A673 (cell line): ENCODE measurements around the gene GSG1. TPM values are rescaled to one million over a fixed set of nuclear protein-coding genes. Genes with fewer than 3 reads are reported as not detected.
A peak's percentile ranks its signal among the peaks of the same experiment; 100 is the strongest.

Source experiments
- BruUV-seq: library from RNA; stranded (reverse); fragments of 400-500 nt; replicated peaks from 2 replicates; lab custom pipeline; 2021; lab: Mats Ljungman, UMichigan
- CTCF ChIA-PET: fragments of 300-600 bp; sonication (Branson Sonifier 250); formaldehyde crosslinking; loops from one replicate; lab custom pipeline; 2022; ENCODE audit warnings: antibody characterized with exemption; lab: Charles Lee
- POLR2A ChIA-PET: fragments of 300-600 bp; sonication (Branson Sonifier 250); formaldehyde crosslinking; loops from one replicate; lab custom pipeline; 2022; ENCODE audit warnings: antibody characterized with exemption; ENCODE audit not compliant: low non-redundant PET; lab: Charles Lee
- DNase-seq: peaks from one replicate; pipeline ENCODE4 v3.0.0-alpha.2; 2015; ENCODE audit warnings: low spot score
- H3K27ac ChIP-seq: fragments of 200-600 bp; sonication (generic); 2 replicates; pipeline ENCODE4 v1.5.1; 2016; ENCODE audit warnings: mixed run types, low read depth, mild to moderate bottlenecking, mixed read lengths, antibody characterized with exemption, low read length; ENCODE audit not compliant: poor library complexity, severe bottlenecking
- H3K27me3 ChIP-seq: fragments of 200-600 bp; sonication (generic); replicated peaks from 2 replicates; pipeline ENCODE4 v1.6.1; 2017; ENCODE audit warnings: mixed run types, low read depth, mild to moderate bottlenecking, mixed read lengths, antibody characterized with exemption, low read length; ENCODE audit not compliant: insufficient read depth, poor library complexity
- H3K36me3 ChIP-seq: fragments of 200-600 bp; sonication (generic); 2 replicates; pipeline ENCODE4 v1.6.1; 2016; ENCODE audit warnings: mixed run types, mild to moderate bottlenecking, mixed read lengths, antibody characterized with exemption, low read length; ENCODE audit not compliant: insufficient read depth, poor library complexity, severe bottlenecking
- H3K4me1 ChIP-seq: fragments of 200-600 bp; sonication (generic); 2 replicates; pipeline ENCODE4 v1.6.1; 2017; ENCODE audit warnings: mixed run types, mild to moderate bottlenecking, mixed read lengths, antibody characterized with exemption, low read length; ENCODE audit not compliant: insufficient read depth, poor library complexity, severe bottlenecking
- H3K4me3 ChIP-seq: fragments of 200-600 bp; sonication (generic); 2 replicates; pipeline ENCODE4 v1.5.1; 2016; ENCODE audit warnings: low read depth, mixed run types, mild to moderate bottlenecking, mixed read lengths, low read length; ENCODE audit not compliant: poor library complexity, severe bottlenecking
- H3K9me3 ChIP-seq: fragments of 200-600 bp; sonication (generic); 2 replicates; pipeline ENCODE4 v1.6.1; 2016; ENCODE audit warnings: mixed run types, low read depth, mild to moderate bottlenecking, mixed read lengths, antibody characterized with exemption, low read length; ENCODE audit not compliant: poor library complexity, severe bottlenecking
- CTCF ChIP-seq: fragments of 300-800, 200-600 bp; sonication (generic); conservative IDR thresholded peaks from 2 replicates; pipeline ENCODE4 v1.5.1; 2017; ENCODE audit warnings: low read depth, mild to moderate bottlenecking, antibody characterized with exemption, low read length, moderate library complexity, mixed read lengths
- EZH2 ChIP-seq: fragments of 200-600 bp; sonication (generic); IDR thresholded peaks from 2 replicates; pipeline ENCODE4 v1.6.1; 2017; ENCODE audit warnings: borderline replicate concordance, low read depth, mild to moderate bottlenecking, mixed read lengths, antibody characterized with exemption, low read length; ENCODE audit not compliant: poor library complexity, severe bottlenecking
- intact Hi-C: fragments of 100-400 bp; cut with micrococcal nuclease; formaldehyde crosslinking; loops from one replicate; pipeline ENCODE4 v1.10.0; 2022; ENCODE audit not compliant: unreplicated experiment
- total RNA-seq: library from RNA; stranded (reverse); gene quantifications from 2 replicates; pipeline ENCODE4 v1.2.3, GENCODE V29; 2021

Gene GSG1
- total RNA-seq, 1 experiment from 2014 or later: 0.24 TPM

GRCh38 chr12:13124656-13125505, 21.4 kb upstream of the GSG1 start:
- POLR2A ChIA-PET: no interaction called here
- peak; percentile 26 for DNase-seq

GRCh38 chr12:13121568-13121967, 18.1 kb upstream of the GSG1 start:
- CTCF ChIA-PET: no interaction called here
- DNase-seq: no peak
- H3K36me3 ChIP-seq: no peaks in the 10 kb centered on the region
- POLR2A ChIA-PET: no interaction called here
- BruUV-seq: no TSS peak
- H3K4me3 ChIP-seq: no peak overlapping the region
- H3K27me3 ChIP-seq: no peaks in the 10 kb centered on the region
- TF ChIP-seq CTCF (no peak), EZH2 (no peak)
- H3K27ac ChIP-seq: no peak overlapping the region
- H3K9me3 ChIP-seq: no peaks in the 10 kb centered on the region
- no peaks in the 10 kb centered on the region for H3K4me1 ChIP-seq
- intact Hi-C loops: no loop called here

More at GRCh38 chr12:13124656-13125505, 21.4 kb upstream of the GSG1 start:
- CTCF ChIA-PET: no interaction called here
- Histone ChIP-seq H3K27me3 (no peaks in the 10 kb centered on the region), H3K36me3 (no peaks in the 10 kb centered on the region), H3K9me3 (no peaks in the 10 kb centered on the region), H3K4me3 (no peak overlapping the region), H3K27ac (no peak overlapping the region), H3K4me1 (no peaks in the 10 kb centered on the region)
- intact Hi-C loops: no loop called here
- TF ChIP-seq CTCF (no peak), EZH2 (no peak)
- no TSS peak for BruUV-seq

GRCh38 chr12:13120413-13120812, 16.9 kb upstream of the GSG1 start:
- POLR2A ChIA-PET: no interaction called here
- Histone ChIP-seq H3K9me3 (no peaks in the 10 kb centered on the region), H3K36me3 (no peaks in the 10 kb centered on the region), H3K27ac (no peak overlapping the region), H3K4me1 (peaks cover 8% of the 10 kb centered on the region), H3K4me3 (no peak overlapping the region), H3K27me3 (no peaks in the 10 kb centered on the region)
- CTCF ChIA-PET: no interaction called here
- BruUV-seq: no TSS peak
- DNase-seq: no peak
- intact Hi-C loops: no loop called here
- TF ChIP-seq EZH2 (no peak), CTCF (no peak)
